ENCODE results near the gene IGSF9B.

DNA sequence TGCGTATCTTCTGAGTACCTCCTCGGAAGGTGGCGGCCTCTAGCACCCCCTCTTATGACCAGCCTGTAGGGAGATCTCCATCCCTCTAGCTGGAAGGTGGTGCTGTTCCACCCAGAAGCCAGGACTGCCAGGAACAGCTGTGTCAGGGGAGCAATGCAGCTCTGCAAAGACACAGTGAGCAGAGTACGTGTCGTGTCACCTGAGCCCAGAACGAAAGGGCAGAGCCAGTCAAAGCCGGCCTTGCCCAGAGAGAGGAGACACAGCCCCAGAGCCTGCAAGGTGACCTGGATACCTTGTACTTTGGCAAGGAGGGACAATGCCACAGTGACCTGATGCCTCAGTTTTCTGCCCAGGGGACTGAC is 18.7 kb upstream of the IGSF9B start:
- TF ChIP-seq, protein P1, sequence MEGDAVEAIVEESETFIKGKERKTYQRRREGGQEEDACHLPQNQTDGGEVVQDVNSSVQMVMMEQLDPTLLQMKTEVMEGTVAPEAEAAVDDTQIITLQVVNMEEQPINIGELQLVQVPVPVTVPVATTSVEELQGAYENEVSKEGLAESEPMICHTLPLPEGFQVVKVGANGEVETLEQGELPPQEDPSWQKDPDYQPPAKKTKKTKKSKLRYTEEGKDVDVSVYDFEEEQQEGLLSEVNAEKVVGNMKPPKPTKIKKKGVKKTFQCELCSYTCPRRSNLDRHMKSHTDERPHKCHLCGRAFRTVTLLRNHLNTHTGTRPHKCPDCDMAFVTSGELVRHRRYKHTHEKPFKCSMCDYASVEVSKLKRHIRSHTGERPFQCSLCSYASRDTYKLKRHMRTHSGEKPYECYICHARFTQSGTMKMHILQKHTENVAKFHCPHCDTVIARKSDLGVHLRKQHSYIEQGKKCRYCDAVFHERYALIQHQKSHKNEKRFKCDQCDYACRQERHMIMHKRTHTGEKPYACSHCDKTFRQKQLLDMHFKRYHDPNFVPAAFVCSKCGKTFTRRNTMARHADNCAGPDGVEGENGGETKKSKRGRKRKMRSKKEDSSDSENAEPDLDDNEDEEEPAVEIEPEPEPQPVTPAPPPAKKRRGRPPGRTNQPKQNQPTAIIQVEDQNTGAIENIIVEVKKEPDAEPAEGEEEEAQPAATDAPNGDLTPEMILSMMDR (conservative IDR thresholded peaks at IDR 0.05; ENCODE audit: low read depth, low read length): no peak
- no peak for TF ChIP-seq EZH2 (IDR thresholded peaks at IDR 0.05; ENCODE audit: borderline replicate concordance, low read depth, low read length, poor library complexity, severe bottlenecking)
